NCI-H146 treated with DMSO at 0.1 percent for 48 hours (cell line): ENCODE measurements around the gene ZCCHC8.

Experiments used
- DNase-seq: peaks from one replicate; lab custom pipeline; 2025; ENCODE audit not compliant: unreplicated experiment; lab: John Stamatoyannopoulos, UW

The ZCCHC8 gene

DNA sequence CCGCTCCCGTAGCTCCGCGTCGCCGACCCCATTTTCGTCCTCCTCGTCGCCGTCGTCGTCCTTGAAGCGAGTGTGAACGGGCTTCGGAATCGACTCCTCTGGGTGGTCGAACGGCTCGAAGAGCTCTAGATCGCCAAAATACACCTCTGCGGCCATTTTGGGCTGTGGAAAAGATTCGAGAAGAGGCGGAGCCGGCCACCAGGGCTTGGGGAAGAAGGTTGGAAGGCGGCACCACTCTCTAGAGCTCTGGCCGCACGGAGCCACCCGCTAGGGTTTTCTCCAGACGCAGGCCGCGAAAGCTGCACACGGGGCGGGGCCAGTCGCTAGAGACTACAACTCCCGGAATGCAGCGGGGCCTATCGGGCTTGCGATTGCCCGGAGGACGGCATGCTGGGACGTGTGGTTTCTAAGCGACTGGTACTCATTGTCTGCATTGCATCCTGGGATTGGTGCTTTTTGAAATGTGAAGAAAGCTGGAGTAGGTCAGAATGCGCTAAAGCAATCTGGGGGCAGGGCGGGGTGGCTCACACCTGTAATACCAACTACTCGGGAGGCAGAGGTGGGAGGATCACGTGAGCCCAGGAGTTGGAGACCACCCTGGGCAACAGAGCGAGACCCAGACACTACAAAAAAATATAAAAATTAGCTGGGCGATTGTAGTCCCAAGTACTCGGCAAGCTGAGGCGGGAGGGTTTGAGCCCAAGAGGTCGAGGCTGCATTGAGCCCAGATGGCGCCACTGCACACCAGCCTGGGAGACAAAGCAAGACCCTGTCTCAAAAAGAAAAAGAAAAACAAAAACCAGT, at the start of gene ZCCHC8:
ZCCHC8 (minus strand) TSS at position 248 of the 804 bp plus-strand sequence; CDS start at position 156, 92 bp downstream.
- peak; percentile 97 for DNase-seq

DNA sequence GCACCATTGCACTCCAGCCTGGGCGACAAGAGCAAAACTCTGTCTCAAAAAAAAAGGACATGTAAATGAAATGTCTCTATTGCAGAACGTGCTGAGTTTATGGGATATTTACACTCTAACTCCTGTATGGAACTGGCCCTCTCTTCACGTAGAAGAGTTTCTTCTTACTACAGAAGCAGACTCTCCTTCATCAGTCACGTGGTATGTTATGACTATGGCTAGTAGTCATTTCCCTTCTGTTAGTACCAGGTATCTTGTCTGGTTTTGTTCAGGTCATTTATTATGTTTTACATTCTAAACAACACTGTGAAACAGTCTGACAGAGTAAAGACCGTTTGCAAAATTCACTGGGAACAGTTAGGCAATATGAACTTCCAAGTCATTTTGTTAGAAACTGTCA, 46.6 kb upstream of the ZCCHC8 start:
- DNase-seq, result no peak

DNA sequence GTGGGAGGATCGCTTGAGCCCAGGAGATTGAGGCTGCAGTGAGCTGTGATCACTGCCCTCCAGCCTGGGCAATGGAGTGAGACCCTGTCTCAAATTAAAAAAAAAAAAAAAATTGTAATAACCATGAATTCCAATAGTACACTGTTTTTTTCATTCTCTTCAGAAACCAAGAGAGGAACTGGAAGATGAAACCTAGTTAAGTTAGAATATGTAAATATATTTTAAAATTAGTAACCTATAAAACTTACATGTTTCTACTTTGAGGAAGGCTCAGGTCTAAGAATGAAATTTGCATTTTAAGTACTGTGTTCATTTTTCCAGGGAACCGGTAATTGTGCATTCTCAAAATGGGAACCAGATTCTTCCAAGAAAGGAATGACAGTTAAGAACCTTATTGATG, 45.1 kb upstream of the ZCCHC8 start:
- DNase-seq, result no peak

DNA sequence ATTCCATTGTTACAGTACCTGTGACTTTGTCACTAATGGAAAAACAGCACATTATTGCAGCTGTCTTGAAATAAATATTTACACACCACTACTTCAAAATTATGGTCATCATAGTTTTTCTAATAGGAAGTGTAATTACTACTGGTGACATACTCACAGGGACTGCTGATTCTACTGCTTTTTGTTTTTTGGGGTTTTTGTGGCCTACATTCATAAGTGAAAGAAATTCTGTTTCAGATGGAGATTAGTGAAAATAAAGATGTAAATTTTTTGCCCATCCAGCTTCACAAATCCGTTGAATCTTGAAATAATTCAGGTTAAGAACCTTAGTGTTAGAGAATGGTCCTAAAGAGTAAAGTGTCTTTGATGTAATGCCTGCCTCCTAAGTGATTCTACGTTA, 43.8 kb upstream of the ZCCHC8 start:
- DNase-seq, result no peak

DNA sequence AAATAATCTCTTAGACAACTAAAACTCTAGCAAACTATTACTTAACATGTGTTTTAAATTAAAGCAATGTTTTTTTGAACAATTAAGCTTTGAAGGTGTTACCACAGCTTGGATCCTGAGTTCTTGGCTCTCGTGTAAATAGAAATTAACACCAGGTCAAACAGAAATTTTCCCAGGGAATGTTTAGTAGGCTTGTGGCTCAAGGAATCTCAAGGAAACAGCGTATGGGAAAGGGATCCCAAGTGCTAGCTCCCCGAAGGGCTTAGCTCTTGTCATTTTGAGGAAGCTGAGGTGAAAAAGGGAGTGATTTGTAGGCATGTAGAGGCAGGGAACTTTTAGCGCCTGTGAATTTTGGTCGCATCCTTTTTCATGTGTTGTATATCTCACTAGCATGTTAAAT, 37.8 kb upstream of the ZCCHC8 start:
- no peak for DNase-seq

DNA sequence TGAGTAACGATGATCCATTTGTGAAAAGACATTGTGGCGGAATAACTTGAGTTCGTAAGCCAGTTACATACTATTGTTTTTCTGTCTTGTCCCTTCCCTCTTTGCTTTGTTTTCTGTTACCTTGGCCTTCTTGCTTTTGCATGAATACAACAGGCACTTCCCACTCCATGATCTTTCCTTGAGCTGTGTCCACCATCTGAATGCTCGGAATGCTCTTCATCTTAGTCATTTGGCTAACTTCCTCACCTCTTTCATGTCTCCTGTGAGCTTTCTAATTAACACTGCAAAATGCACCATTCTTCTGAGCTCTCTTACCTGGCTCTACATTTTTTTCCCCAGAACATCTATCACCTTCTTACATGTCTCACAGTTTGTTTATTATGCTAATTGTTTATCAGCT, 36.3 kb upstream of the ZCCHC8 start:
- DNase-seq, result no peak

DNA sequence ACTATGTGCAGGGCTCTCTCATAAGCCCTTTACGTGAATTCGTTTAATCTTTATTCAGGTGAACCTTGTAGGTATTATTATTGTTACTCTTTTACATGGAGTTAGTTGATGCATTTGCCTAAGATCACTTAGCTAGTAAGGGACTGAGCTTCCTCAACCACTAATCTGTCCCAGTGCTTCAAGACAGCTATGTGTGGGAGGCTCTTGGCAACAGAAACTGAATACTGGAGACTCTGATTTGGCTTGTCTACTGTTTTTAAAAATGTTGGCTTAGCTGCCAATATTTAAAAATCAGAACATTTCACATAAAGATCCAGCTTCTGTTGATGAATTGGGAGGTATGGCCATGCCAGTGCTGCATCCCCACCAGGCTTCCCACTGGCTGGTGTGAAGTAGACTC, 33.1 kb upstream of the ZCCHC8 start:
- DNase-seq, result no peak

DNA sequence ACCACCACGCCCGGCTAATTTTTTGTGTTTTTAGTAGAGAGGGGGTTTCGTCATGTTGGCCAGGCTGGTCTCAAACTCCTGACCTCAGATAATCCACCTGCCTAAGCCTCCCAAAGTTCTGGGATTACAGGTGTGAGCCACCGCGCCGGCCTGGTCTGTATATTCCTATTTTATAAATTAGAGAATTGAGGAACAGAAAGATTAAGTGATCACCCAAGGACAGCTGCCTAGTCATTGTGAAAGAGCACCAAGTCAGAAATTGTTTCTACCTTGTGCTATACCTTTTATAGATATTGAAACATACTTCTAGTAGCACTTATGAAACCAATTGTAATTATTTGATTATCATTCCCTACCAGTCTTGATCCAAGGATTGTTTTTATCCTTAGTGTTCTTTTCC, 28.3 kb upstream of the ZCCHC8 start:
- no peak for DNase-seq

DNA sequence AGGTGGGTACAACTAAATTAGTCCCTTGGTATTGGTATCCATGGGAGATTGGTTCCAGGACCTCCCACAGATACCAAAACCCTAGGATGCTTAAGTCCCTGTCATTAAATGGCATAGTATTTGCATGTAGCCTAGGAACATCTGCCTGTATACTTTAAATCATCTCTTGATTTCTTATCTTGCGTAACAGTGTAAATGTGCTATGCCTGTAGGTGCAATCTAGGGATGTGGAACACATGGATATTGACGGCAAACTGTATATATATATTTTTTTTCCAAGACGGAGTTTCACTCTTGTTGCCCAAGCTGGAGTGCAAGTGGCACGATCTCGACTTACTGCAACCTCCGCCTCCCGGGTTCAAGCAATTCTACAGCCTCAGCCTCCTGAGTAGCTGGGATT, 27.9 kb upstream of the ZCCHC8 start:
- DNase-seq, result no peak

DNA sequence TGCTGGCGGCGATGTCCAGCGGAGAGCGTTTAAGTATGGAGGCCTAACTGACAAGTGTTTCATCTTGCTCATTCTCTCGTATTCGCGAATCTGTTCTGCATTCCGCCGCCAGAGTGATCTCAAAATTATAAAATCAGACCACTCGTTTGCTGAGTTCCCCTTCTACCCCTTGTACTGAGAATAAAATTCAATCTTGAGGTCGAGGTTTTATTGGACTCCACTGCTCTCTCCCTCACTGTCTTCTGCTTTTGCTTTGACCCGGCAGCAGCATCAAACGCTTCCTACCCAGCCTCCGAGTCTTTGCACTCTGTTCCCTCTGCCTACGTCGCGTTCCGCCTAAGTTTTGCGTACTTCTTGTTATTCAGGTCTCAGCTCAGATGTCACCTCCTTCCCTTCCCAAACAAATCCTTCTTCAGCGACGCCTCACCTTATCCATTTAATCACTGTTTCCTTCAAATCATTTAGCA, 26.8 kb upstream of the ZCCHC8 start:
- DNase-seq, result peak; percentile 3

DNA sequence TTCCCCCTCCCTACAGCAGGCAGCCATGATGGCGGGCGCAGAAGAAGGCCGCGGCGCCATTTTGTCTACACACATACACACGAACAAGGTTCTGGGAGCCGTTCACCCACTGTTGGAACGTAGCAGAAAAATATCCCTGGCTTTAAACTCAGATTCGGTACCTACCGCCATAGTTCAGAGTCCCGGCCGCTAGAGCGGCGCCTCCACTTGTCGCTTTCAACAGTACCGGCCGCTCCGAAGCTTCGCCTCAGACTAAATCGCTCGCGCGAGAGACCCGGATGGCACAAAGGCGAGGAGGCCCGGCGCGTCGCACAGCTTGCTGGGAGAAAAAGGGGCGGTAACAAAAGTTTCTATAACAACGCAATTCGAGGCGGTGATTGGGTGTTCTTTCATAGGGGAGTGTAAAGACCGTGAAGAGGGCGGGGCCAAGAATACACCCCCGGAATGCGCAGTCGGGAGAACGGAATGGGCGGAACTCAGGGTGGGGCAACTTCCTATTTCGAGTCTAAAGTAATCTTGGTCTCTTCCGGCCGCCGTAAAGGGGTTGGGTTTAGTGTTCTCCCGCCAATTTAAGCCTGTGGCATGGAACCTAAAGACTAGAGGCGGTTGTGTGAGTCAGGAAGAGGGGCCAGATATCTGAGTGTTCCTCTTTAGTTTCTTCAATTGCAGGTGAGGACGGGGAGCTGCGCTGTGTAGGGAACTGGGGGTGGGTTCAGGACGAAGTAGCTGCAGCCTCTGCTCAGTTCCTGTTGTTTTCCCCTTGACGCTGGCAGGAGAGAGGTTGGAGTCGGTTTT, 26.1 kb upstream of the ZCCHC8 start, which contains the start of the genes KNTC1 and RSRC2:
KNTC1 (plus strand) TSS at position 567 of the 795 bp plus-strand sequence. CDS start 2,815 bp downstream, outside the sequence.
RSRC2 (minus strand) TSS at position 254 of the 795 bp plus-strand sequence; CDS start at position 171, 83 bp downstream.
- peak; percentile 99 for DNase-seq

DNA sequence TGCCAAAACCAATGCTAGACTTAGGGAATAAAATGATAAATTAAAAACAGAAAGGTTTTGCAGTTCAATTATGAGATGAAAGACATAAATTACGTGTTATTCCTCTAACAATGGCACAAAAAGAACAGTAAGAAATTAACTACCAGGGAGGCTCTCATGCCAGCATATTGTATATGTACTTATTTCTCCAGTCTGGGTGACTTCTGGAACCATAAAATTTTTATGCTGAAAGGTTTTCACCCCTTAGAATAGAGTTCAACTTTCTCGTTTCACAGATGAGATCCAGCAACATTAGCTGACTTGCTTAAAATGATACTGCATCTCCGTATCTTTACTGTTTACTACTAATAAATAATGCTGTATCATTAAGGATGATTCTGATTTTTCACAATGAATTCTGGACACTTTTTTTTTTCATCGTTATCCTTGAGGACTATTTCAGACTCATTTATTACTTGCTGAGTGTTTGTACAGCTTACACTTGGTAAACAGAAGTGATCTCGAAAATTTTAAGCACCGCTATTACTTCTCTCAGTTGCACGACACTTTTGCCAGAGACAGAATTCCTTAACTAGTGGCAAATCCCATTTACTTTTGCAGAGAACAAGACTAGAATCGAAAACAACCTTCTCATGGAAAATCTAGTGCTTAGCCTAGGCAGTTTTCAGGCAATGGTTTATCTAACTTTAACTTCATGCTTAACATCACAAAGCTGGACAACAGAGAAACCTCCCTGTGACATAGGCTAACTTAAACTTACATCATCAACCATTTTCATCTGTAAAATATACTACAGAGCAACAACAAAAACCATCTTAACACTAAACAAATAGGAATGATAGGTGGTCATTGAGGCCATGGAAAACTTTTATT, 23.4 kb upstream of the ZCCHC8 start:
- no peak for DNase-seq

DNA sequence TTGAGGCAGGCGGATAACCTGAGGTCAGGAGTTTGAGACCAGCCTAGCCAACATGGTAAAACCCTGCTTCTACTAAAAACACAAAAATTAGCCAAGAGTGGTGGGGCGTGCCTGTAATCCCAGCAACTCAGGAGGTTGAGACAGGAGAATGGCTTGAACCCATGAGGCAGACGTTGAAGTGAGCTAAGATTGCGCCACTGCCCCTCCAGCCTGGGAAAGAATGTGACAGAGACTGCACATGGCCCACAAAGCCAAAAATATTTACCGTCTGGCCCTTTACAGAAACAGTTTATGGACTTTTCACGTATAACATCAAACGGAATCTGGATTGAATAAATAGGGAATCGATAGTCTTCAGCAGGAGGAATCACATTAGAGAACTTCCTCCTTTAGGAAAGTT, 22.5 kb upstream of the ZCCHC8 start:
- no peak for DNase-seq

DNA sequence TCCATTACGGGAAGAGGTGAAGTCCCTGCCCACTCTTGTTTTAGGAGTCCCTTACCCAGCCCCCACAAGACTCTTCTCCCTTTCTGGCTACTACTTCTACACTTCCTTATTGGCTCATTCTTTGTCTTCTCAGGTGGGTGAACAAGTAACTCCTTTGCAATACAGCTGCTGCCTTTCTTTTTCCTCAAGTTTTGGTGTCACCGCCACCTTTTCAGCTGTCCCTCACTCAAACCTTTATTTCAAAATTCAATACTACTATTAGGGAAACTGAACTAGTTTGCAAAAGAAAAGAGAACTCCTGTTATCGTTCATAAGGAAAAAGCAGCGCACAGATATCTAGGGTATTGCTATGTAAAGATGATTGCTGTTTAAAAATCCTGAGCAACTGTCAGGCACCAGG, 19.9 kb upstream of the ZCCHC8 start:
- DNase-seq, result no peak

DNA sequence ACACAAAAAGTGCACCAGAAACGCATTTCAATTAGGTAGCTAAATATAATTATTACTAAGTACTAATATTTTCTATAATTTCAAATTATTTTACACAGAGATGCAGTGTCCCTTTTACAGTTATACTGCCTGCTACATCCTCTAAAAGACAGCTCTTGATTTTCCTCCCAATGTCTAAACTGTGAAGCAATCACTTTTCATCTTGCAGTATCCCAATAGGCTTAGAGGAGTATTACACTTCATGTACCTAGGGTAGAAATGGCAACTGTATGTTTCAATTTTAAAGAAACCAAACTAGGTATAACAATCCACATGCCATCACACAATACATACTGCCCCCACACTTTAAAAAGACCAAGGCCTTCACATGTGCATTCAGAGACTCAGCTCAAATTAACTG, 18.7 kb upstream of the ZCCHC8 start:
- DNase-seq, result no peak

DNA sequence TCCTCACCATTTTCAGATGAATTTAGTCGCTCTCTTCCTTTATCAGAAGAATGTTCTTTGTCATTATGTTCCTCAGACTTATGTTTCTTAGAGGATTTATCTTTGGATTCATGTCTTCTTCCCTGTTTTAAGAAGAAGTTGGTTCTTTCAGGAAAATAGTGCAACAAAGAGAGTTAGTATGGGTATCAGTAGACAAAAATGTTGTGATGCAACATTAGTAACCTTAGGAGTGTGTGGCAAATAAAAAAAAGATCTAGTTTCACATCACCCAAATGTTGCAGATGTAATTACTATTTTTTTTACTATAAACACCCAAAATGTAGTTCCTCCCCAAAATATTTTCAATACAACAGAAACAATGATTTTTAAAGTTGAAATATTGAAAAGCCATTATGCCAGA, 18.2 kb upstream of the ZCCHC8 start:
- DNase-seq, result no peak

DNA sequence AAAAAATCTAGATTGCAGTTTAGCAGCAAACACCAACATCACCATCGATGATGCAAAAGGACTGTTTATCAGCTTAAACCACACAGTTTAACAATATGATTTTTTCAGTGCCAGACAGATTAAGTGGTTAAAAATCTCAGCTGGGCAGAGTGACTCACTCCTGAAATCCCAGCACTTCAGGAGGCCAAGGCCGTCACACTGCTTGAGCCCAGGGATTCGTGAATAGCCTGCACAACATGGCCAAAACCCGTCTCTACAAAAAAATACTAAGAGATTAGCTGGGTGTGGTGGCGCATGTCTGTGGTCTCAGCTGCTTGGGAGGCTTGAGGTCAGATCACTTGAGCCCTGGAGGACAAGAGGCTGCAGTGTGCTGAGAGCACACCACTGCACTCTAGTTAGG, 17.1 kb upstream of the ZCCHC8 start:
- no peak for DNase-seq

DNA sequence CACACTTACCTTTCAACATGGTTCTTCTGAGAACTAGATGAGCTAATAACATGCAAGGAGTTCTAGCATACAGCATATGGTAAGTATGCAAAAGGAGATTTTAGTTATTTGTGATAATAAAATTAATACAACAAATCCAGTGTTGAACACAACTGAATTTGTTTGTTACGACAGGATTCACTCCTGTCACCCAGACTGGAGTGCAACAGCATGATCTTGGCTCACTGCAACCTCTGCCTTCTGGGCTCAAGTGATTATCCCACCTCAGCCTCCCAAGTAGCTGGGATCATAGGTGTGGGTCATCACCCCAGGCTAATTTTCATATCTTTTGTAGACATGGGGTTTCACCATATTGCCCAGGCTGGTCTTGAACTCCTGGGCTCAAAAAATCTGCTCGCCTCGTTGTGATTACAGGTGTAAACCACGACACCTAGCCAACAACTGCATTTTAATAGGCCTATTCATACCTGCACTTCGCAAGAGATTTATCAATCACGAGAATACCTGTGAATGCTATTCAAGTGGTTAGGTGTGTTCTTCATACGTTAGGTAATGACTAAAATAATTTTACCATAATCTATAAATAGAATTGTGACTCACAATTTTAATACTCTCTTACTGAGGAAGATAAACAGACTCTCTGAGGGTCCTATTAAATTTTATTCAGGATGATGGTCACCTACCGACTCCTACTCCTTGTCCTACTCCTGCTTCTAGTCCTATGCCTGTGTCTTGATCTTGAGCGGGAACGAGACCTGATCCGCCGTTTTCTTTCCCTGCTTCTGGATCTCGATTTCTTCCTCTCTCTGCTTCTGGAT, 16.0 kb upstream of the ZCCHC8 start:
- no peak for DNase-seq

DNA sequence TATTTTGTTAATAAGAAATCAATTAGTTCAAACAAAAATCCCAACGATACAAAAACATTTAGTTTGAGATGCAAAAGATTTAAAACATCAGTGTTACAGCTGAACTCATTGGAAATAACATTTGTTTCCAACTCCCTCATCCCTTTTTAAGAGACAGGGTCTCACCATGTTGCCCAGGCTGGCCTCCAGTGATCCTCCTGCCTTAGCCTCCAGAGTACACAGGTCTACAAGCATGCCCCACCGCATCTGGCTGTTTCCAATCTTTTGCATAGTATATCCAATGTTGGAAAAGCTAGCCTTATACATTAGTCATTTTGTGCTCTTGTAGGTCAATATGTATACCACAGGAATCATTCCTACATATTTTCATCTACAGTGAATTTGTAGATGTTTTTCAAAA, 14.5 kb upstream of the ZCCHC8 start:
- DNase-seq, result no peak

DNA sequence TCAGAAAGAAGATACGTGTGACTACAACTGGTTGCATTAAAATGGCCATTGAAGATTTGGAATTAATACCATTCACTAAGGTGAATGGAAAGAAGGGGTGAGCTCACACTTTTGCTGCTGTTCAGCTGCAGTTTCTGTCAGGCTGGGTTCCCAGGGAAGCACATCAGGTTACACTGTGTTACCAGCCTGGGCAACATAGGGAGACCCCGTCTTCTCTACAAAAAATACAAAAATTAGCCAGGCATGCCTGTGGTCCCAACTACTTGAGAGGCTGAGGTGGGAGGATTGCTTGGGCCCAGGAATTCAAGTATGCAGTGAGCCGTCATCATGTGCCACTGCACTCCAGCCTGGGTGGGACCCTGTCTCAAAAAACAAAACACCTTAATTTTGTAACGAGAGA, 12.9 kb upstream of the ZCCHC8 start:
- DNase-seq, result no peak
